HG03521 (cell line): ENCODE measurements around the gene RPS13.
"Not testable (repeated sequence)": the region's sequence is repeated elsewhere in the genome, so short reads cannot be mapped to it uniquely, and the experiment has no call there.

Experiments used
- ATAC-seq: cut with Tn5 transposase; IDR thresholded peaks from one replicate; pipeline ENCODE4 v1.9.1; 2021; ENCODE audit warnings: mild to moderate bottlenecking, moderate library complexity; ENCODE audit not compliant: unreplicated experiment

Gene RPS13

DNA sequence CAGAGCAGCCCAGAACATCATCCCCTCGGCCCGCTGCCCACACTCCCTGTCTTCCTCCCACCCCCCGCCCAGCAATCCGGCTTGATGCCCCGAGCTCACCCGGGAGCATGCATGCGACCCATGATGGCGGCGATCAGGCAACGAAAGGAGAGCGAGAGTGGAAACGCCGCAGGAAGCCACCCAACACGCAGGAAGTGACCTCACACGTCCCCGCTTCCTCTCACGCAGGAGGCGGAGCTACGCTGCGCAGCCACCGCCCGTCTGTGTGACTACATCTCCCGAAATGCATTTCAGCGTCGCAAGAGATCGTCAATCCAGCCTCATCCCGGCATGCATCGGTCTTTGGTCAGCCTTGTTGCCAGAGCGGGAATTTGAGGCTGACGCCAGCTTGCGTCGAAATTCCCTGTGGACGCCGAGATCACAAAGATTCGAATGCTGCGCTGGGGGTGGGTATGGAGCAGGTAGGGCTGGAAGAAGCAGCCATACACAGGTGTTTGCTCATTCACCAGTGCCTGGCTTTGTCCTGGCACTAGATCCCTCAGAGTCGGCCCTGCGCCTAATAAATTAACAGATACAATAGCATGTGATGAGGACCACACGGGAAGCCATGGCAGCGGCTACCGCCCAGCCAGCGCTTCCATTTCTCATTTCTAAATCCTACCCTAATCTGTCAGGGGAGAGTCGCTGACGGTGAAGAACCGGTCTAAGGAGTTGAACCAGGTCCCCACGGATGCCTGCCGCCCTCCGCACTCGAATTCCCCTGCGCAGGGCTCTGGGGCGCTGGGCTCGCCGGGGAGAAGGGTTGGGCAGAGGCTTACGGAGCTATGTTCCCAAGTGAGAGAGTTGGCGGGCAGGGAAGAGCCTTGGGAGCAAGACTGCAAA, at the start of gene RPS13:
RPS13 (minus strand) TSS at position 148 of the 882 bp plus-strand sequence; CDS start at position 122, 26 bp downstream.
- ATAC-seq = peak; percentile 95

DNA sequence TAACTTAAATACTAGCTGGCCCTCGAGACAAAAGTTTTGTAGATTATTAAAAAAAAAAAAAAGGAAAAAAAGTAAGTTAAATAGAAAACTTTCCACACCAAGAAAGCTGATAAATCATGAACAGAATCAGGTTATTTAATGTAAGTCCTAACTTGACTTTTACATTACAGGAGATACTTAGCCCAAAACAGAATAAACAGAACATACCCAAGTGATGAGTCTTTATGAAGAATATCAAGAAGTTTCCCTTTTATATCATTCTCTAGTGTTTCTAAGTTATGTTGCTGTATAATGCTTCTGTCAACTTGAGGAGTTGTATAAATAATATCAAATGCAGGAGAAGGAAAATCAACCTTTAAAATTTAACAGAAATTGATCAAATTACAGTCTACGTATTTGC, 44.5 kb upstream of the RPS13 start:
- no peak for ATAC-seq

GRCh38 chr11:17117262-17117661, 39.8 kb upstream of the RPS13 start:
- ATAC-seq = no peak

DNA sequence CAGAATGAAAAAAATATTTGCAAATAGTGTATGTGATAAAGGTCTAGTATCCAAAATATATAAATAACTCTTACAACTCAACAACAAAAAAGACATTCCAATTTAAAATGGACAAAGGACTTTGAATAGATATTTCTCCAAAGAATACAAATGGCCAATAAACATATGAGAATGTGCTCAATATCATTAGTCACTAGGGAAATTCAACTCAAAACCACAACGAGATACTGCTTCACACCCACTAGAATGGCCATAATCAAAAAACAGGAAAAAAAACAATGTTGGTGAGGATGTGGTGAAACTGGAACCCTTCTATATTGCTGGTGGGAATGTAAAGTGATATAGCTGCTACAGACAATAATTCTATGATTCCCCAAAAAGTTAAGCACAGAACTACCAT, 38.6 kb upstream of the RPS13 start:
- ATAC-seq = no peak

DNA sequence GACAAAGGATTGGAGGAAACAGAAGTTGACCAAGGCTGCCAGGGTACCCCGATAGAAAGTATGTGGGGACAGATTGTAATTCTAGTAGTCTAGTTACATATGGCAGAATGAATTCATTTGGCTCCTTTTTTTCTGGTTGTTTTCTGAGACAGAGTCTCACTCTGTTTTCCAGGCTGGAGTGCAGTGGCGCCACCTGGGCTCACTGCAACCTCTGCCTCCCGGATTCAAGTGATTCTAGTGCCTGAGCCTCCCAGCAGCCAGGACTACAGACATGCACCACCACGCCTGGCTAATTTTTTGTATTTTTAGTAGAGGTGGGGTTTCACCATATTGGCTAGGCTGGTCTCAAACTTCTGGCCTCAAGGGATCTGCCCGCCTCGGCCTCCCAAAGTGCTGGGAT, 30.3 kb upstream of the RPS13 start:
- ATAC-seq = not testable (repeated sequence)

DNA sequence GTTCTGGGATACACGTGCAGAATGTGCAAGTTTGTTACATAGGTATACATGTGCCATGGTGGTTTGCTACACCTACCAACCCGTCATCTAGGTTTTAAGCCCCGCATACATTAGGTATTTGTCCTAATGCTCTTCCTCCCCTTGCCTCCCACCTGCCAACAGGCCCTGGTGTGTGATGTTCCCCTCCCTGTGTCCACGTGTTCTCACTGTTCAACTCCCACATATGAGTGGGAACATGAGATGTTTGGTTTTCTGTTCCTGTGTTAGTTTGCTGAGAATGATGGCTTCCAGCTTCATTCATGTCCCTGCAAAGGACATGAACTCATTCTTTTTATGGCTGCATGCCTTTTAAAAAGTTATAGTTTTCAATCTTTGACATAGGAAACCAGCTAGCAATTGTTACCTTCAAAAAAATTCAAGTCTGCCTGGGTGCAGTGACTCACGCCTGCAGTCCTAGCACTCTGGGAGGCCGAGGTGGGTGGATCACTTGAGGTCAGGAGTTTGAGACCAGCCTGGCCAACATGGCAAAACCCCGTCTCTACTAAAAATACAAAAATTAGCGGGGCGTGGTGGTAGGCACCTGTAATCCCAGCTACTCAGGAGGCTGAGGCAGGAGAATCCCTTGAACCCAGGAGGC, 28.1 kb upstream of the RPS13 start:
- ATAC-seq = not testable (repeated sequence)

- ATAC-seq = no peak
These were observed 25.0 kb upstream of the RPS13 start for GRCh38 chr11:17102462-17102861.

GRCh38 chr11:17098658-17099057, 21.2 kb upstream of the RPS13 start:
- ATAC-seq = no peak

GRCh38 chr11:17098038-17098437, 20.6 kb upstream of the RPS13 start:
- no peak for ATAC-seq

- ATAC-seq = not testable (repeated sequence)
These were observed 8.5 kb upstream of the RPS13 start for GRCh38 chr11:17085976-17086375.

DNA sequence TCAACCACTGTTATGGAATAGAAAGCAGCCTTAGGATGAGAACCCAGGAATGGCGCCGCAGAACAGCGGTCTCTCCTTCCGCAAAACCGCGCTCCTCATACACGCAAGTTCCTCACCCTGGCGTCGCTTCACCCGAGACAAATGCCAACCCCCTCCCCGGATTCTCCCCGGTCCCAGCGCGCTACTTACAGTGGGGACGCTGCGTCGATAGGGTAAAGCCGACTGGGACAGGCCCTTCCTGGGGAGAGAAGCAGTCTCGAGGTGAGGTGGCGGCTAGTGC, 287 bp downstream of the RPS13 start:
- ATAC-seq = peak; percentile 13

GRCh38 chr11:17076517-17077239, 789 bp downstream of the RPS13 start:
- no peak for ATAC-seq

GRCh38 chr11:17075506-17075905, 2.0 kb downstream of the RPS13 start:
- ATAC-seq = no peak

- no peak for ATAC-seq
These were observed 4.0 kb downstream of the RPS13 start for GRCh38 chr11:17073370-17074027.

- ATAC-seq = no peak
These were observed 10.1 kb downstream of the RPS13 start for GRCh38 chr11:17067417-17067816.

- no peak for ATAC-seq
These were observed 10.8 kb downstream of the RPS13 start for GRCh38 chr11:17066691-17067090.

DNA sequence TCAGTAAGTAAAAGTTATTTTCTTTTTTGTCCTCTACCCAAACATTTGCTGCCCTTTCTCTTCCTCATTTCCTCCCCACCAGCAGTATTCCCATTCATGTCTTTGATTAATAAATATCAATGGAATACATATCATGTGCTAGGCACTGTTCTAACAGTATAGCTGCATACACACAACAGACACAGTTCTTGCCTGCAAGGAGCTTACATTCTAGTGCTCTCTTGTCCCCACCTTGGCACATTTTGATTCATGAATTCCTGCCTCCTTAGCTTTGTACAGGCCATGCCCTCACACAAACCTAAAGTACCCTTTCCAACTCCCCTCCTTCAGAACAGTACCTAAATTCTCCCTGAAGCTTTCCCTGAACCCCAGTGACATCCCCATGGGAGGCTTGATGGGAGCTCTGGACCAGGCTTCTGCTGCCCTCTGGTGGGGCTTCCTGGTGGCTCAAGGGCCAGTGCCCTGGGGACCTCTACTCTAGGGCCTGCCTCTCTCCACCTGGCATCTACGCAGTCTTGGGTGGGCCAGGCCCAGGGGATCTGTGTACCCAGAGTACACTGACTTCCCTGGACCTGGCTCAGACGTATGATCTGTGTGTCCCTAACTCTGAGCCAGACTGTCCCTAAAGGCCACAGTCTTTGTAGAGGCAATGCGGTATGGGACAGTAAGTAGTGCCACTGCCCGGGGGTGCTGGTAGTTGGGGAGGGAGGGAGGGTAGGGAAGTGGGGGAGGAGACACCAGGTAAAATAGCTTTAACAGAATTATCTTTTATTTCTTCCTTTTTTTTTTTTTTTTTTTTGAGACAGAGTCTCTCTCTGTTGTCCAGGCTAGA, 14.1 kb downstream of the RPS13 start:
- ATAC-seq = peak; percentile 69

DNA sequence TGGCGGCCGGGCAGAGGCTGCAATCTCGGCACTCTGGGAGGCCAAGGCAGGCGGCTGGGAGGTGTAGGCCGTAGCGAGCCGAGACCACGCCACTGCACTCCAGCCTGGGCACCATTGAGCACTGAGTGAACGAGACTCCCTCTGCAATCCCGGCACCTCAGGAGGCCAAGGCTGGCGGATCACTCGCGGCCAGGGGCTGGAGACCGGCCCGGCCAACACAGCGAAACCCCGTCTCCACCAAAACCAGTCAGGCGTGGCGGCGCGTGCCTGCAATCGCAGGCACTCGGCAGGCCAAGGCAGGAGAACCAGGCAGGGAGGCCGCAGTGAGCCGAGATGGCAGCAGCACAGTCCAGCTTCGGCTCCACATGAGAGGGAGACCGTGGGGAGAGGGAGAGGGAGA, 26.3 kb downstream of the RPS13 start:
- not testable (repeated sequence) for ATAC-seq

- ATAC-seq = not testable (repeated sequence)
These were observed 29.0 kb downstream of the RPS13 start for GRCh38 chr11:17048491-17048890.

- ATAC-seq = no peak
These were observed 30.8 kb downstream of the RPS13 start for GRCh38 chr11:17046690-17047089.
